ENCODE measurements around the gene TACO1. TPM values are rescaled to one million over a fixed set of nuclear protein-coding genes. Genes with fewer than 3 reads are reported as not detected.

Gene TACO1
- total and polyA plus RNA-seq, 2 donors (not counting 3 experiments of a cell fraction or from before 2014, with no cell fraction given), result 24.7 to 31.7 TPM

GRCh38 chr17:63567229-63567628, 33.5 kb upstream of the TACO1 start:
- dilution Hi-C loops (cut with MboI; ENCODE audit: extremely low pct_ligation_motif_present, low sequenced_read_pairs), result no loop called here
- CTCF ChIA-PET, result interaction anchor here (0.8 kb wide), 1 partner anchor 88 kb away, joined by 3 read pairs; no protein-coding TSS in a partner anchor

GRCh38 chr17:63568563-63568962, 32.1 kb upstream of the TACO1 start:
- Histone ChIP-seq H2AFZ (ENCODE audit: low read depth, low read length) (no peak overlapping the region), H4K20me1 (replicated peaks; ENCODE audit: control insufficient read depth, extremely low read depth, insufficient read depth, low read length) (peaks cover 2% of the 10 kb centered on the region), H3K27ac (ENCODE audit: insufficient read depth, low read depth, low read length) (no peak overlapping the region), H3K36me3 (ENCODE audit: control insufficient read depth in 2 of 2, extremely low read depth in 1 of 2, insufficient read depth in 2 of 2, low read length in 2 of 2) (no peaks in the 10 kb centered on the region), H3K79me2 (ENCODE audit: control insufficient read depth, insufficient read depth, low read length) (peaks cover 81% of the 10 kb centered on the region), H3K9me3 (replicated peaks; ENCODE audit: control insufficient read depth, insufficient read depth, low read length) (no peaks in the 10 kb centered on the region), H3K27me3 (ENCODE audit: control insufficient read depth in 2 of 2, insufficient read depth in 2 of 2, low read length in 2 of 2) (no peaks in the 10 kb centered on the region), H3K4me2 (ENCODE audit: insufficient read depth, low read length) (no peak overlapping the region), H3K4me3 (replicated peaks in 1 of 3; ENCODE audit: insufficient read depth in 1 of 3, low read depth in 1 of 3, low read length in 3 of 3) (no peak overlapping the region), H3K9me1 (replicated peaks; ENCODE audit: control insufficient read depth, extremely low read depth, insufficient read depth, low read length) (no peaks in the 10 kb centered on the region), H3K4me1 (ENCODE audit: control insufficient read depth, extremely low read depth, insufficient read depth, low read length) (peaks cover 13% of the 10 kb centered on the region), H3K9ac (replicated peaks; ENCODE audit: extremely low read depth, insufficient read depth, low read length) (no peak overlapping the region)
- intact Hi-C loops (cut with micrococcal nuclease) (no loop called here), dilution Hi-C loops (cut with MboI; ENCODE audit: extremely low pct_ligation_motif_present, low sequenced_read_pairs) (no loop called here)
- no peak for FAIRE-seq
- POLR2A ChIA-PET, result no interaction called here
- no TSS peak for BruUV-seq (replicated peaks)
- CTCF ChIA-PET, result interaction anchor here (0.8 to 2.7 kb wide), 6 partner anchors 11 to 162 kb away, joined by 3 to 15 read pairs (median 6); no protein-coding TSS in a partner anchor
- TF ChIP-seq JUN (IDR thresholded peaks at IDR 0.05; ENCODE audit: borderline replicate concordance, insufficient read depth, insufficient read length, low read depth) (no peak), POLR2A (IDR thresholded peaks at IDR 0.05; ENCODE audit: low read depth, low read length) (no peak), CTCF (IDR thresholded peaks at IDR 0.05; ENCODE audit: extremely low read depth in 1 of 2, insufficient read depth in 1 of 2, low read depth in 1 of 2, low read length in 2 of 2) (no peak), GATA2 (IDR thresholded peaks at IDR 0.05; ENCODE audit: insufficient read depth, insufficient read length, low read depth, low read length) (no peak), POLR2AphosphoS5 (IDR thresholded peaks at IDR 0.05; ENCODE audit: insufficient read depth, low read depth, low read length) (no peak), MAX (IDR thresholded peaks at IDR 0.05; ENCODE audit: insufficient read depth, insufficient read length) (no peak), MYC (IDR thresholded peaks at IDR 0.05; ENCODE audit: low read depth, low read length) (no peak), FOS (IDR thresholded peaks at IDR 0.05; ENCODE audit: borderline replicate concordance, insufficient read depth, low read length) (no peak), EZH2 (IDR thresholded peaks at IDR 0.05; ENCODE audit: borderline replicate concordance, low read depth, low read length, severe bottlenecking) (no peak)
- DNase-seq (ENCODE audit: low read depth, low spot score), result no peak

More at GRCh38 chr17:63567229-63567628, 33.5 kb upstream of the TACO1 start:
- DNase-seq (ENCODE audit: low read depth, low spot score) (no peak), FAIRE-seq (no peak)
- no peak overlapping the region for H2AFZ ChIP-seq (ENCODE audit: low read depth, low read length)
- H3K27me3 ChIP-seq (ENCODE audit: control insufficient read depth in 2 of 2, insufficient read depth in 2 of 2, low read length in 2 of 2), result no peaks in the 10 kb centered on the region
- peaks cover 12% of the 10 kb centered on the region for H3K4me1 ChIP-seq (ENCODE audit: control insufficient read depth, extremely low read depth, insufficient read depth, low read length)
- no peak overlapping the region for H3K9ac ChIP-seq (replicated peaks; ENCODE audit: extremely low read depth, insufficient read depth, low read length)
- no peaks in the 10 kb centered on the region for H3K36me3 ChIP-seq (ENCODE audit: control insufficient read depth in 2 of 2, extremely low read depth in 1 of 2, insufficient read depth in 2 of 2, low read length in 2 of 2)
- H3K4me3 ChIP-seq (replicated peaks in 1 of 3; ENCODE audit: insufficient read depth in 1 of 3, low read depth in 1 of 3, low read length in 3 of 3), result no peak overlapping the region
- intact Hi-C loops (cut with micrococcal nuclease), result no loop called here
- no peaks in the 10 kb centered on the region for H3K9me1 ChIP-seq (replicated peaks; ENCODE audit: control insufficient read depth, extremely low read depth, insufficient read depth, low read length)
- POLR2A ChIA-PET, result no interaction called here
- H3K9me3 ChIP-seq (replicated peaks; ENCODE audit: control insufficient read depth, insufficient read depth, low read length), result no peaks in the 10 kb centered on the region
- TF ChIP-seq POLR2AphosphoS5 (IDR thresholded peaks at IDR 0.05; ENCODE audit: insufficient read depth, low read depth, low read length) (no peak), POLR2A (IDR thresholded peaks at IDR 0.05; ENCODE audit: low read depth, low read length) (no peak), CTCF (IDR thresholded peaks at IDR 0.05; ENCODE audit: extremely low read depth in 1 of 2, insufficient read depth in 1 of 2, low read depth in 1 of 2, low read length in 2 of 2) (no peak)
- H3K4me2 ChIP-seq (ENCODE audit: insufficient read depth, low read length), result no peak overlapping the region
- BruUV-seq (replicated peaks), result no TSS peak
- no peak overlapping the region for H3K27ac ChIP-seq (ENCODE audit: insufficient read depth, low read depth, low read length)
- H3K79me2 ChIP-seq (ENCODE audit: control insufficient read depth, insufficient read depth, low read length), result peaks cover 79% of the 10 kb centered on the region
- peaks cover 2% of the 10 kb centered on the region for H4K20me1 ChIP-seq (replicated peaks; ENCODE audit: control insufficient read depth, extremely low read depth, insufficient read depth, low read length)
